ENCODE results near the gene PSMA1.

DNA sequence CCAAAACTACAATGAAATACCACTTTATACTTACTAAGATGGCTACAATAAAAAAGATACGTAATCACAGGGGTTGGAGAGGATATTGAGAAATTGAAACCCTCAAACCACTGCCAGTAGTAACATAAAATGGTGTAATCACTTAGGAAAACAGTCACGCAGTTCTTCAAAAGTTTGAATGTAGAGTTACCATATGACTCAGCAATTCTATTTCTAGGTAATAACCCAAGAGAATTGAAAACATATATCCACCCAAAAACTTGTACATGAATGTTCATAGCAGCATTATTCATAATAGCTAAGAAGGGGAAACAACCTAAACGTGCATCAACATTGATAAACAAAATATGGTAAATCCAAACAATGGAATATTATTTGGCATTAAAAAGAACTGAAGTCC, 24.4 kb upstream of the PSMA1 start:
- TF ChIP-seq, protein P1, sequence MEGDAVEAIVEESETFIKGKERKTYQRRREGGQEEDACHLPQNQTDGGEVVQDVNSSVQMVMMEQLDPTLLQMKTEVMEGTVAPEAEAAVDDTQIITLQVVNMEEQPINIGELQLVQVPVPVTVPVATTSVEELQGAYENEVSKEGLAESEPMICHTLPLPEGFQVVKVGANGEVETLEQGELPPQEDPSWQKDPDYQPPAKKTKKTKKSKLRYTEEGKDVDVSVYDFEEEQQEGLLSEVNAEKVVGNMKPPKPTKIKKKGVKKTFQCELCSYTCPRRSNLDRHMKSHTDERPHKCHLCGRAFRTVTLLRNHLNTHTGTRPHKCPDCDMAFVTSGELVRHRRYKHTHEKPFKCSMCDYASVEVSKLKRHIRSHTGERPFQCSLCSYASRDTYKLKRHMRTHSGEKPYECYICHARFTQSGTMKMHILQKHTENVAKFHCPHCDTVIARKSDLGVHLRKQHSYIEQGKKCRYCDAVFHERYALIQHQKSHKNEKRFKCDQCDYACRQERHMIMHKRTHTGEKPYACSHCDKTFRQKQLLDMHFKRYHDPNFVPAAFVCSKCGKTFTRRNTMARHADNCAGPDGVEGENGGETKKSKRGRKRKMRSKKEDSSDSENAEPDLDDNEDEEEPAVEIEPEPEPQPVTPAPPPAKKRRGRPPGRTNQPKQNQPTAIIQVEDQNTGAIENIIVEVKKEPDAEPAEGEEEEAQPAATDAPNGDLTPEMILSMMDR (IDR thresholded peaks at IDR 0.05 in 8 of 11, conservative IDR thresholded peaks at IDR 0.05 in 3 of 11), result no peak
- no peak for TF ChIP-seq POLR2AphosphoS5 (IDR thresholded peaks at IDR 0.05)
- TF ChIP-seq POLR2A (IDR thresholded peaks at IDR 0.05), result no peak
